ENCODE measurements around the gene RIBC2.

Gene RIBC2

DNA sequence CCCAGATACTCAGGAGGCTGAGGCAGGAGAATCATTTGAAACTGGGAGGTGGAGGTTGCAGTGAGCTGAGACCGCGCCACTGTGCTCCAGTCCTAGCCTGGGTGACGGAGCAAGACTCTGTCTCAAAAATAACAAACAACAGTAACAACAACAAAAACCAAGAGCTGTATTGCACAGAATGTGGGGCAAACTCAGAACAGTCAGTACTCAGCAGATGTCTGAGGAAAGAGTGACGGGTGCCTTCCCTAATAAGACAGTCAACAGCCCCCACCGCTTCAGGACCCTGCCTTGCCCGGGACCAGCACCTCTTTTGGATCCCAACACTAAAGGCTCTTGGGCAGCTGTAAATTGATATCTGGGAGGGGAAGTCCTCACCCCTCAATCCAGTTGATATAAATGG is 40.3 kb downstream of the RIBC2 start:
- Histone ChIP-seq H3K27ac (no peak overlapping the region), H3K4me3 (ENCODE audit: low read depth, low read length) (no peak overlapping the region), H3K9me3 (ENCODE audit: severe bottlenecking) (no peaks in the 10 kb centered on the region), H3K27me3 (ENCODE audit: insufficient read depth, low read depth, severe bottlenecking) (no peaks in the 10 kb centered on the region), H3K36me3 (no peaks in the 10 kb centered on the region)
- DNase-seq: no peak
- TF ChIP-seq, protein P1, sequence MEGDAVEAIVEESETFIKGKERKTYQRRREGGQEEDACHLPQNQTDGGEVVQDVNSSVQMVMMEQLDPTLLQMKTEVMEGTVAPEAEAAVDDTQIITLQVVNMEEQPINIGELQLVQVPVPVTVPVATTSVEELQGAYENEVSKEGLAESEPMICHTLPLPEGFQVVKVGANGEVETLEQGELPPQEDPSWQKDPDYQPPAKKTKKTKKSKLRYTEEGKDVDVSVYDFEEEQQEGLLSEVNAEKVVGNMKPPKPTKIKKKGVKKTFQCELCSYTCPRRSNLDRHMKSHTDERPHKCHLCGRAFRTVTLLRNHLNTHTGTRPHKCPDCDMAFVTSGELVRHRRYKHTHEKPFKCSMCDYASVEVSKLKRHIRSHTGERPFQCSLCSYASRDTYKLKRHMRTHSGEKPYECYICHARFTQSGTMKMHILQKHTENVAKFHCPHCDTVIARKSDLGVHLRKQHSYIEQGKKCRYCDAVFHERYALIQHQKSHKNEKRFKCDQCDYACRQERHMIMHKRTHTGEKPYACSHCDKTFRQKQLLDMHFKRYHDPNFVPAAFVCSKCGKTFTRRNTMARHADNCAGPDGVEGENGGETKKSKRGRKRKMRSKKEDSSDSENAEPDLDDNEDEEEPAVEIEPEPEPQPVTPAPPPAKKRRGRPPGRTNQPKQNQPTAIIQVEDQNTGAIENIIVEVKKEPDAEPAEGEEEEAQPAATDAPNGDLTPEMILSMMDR (IDR thresholded peaks at IDR 0.05; ENCODE audit: low read depth, low read length): no peak

DNA sequence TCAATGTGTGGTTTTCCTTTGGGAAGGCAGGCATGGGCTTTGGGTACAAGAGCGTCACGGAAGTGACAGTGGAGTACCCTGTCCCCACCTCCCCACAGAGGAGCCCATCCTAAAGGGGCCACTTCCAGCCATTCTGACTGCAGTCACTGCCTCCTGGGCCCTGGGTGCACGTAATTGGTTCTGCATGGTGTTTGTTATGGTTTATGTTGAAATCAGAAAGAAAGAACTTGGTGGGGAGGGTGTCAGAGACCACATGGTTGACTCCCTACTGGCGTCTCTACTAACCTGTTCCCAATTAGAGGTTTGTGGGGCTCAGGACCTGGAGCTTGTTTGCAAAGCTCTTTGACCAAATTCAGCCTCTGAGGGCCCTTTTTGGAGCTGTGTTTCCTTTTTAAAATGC is 40.8 kb downstream of the RIBC2 start:
- no peak overlapping the region for H3K27ac ChIP-seq

DNA sequence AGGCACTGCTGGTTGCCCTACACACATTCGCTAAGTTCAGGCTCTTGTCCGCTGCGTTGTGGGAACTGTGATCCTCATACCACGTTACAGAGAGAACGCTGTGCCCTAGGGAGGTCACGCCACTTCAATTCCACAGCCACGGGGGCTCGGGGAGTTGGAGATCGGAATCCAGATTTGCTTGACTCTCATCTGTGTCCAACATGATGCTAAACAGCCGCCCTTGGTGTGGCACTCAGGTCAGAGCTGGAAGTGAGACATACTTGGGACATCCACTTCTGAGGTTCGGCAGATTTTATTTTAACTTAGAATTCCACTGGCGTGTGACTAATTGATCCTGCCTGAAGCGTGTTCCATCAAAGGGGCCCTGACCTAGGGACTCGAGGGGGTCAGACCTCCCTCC is 41.7 kb downstream of the RIBC2 start:
- no peak overlapping the region for H3K27ac ChIP-seq
- H3K4me3 ChIP-seq (ENCODE audit: low read depth, low read length): no peak overlapping the region
- no peak for DNase-seq
- TF ChIP-seq, protein P1 (IDR thresholded peaks at IDR 0.05; ENCODE audit: low read depth, low read length): no peak
- no peaks in the 10 kb centered on the region for H3K36me3 ChIP-seq
- no peaks in the 10 kb centered on the region for H3K27me3 ChIP-seq (ENCODE audit: insufficient read depth, low read depth, severe bottlenecking)
- H3K9me3 ChIP-seq (ENCODE audit: severe bottlenecking): no peaks in the 10 kb centered on the region

More for the DNA sequence above, 40.8 kb downstream of the RIBC2 start:
- H3K4me3 ChIP-seq (ENCODE audit: low read depth, low read length): no peak overlapping the region
- TF ChIP-seq, protein P1 (IDR thresholded peaks at IDR 0.05; ENCODE audit: low read depth, low read length): no peak
- DNase-seq: no peak
- H3K27me3 ChIP-seq (ENCODE audit: insufficient read depth, low read depth, severe bottlenecking): no peaks in the 10 kb centered on the region
- H3K36me3 ChIP-seq: no peaks in the 10 kb centered on the region
- H3K9me3 ChIP-seq (ENCODE audit: severe bottlenecking): no peaks in the 10 kb centered on the region

DNA sequence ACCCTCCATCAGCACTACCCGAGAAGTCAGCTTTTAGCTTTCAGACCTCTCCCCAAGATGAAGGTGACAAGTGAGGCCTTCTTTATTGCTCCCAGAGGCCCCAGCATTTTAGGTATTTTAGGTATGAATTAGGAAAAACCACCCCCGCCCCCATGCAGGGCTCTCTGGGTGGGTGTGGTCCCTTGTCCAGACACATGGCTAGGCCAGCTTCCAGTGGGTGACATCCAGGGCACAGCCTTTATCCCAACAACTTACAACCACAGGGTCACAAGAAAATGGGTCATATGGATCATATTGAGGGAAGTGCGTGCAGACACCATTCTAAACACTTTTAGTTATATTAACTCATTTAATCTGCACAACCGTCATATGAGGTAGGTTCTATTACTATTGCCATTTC is 42.1 kb downstream of the RIBC2 start:
- TF ChIP-seq, protein P1 (IDR thresholded peaks at IDR 0.05; ENCODE audit: low read depth, low read length): no peak

DNA sequence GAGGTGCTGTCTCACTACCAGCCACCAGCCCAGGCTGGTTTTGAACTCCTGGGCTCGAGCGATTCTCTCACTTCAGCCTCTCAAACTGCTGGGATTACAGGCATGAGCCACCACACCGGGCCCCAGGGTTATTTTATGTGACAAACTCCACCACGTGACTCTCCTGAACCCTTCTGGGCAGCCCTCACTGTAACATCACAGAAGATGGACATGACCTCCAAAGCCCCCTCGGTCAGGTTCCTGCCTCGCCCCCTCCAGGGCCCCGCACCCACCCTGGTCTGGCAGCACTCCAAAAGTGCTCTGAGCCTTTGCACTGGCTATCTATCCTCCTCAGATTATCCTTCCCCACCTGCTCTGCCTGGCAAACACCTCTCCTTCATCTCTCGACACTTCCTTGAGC is 43.3 kb downstream of the RIBC2 start:
- Histone ChIP-seq H3K27ac (no peak overlapping the region), H3K27me3 (ENCODE audit: insufficient read depth, low read depth, severe bottlenecking) (no peaks in the 10 kb centered on the region), H3K36me3 (no peaks in the 10 kb centered on the region), H3K9me3 (ENCODE audit: severe bottlenecking) (no peaks in the 10 kb centered on the region), H3K4me3 (ENCODE audit: low read depth, low read length) (no peak overlapping the region)
- DNase-seq: no peak
- TF ChIP-seq, protein P1 (IDR thresholded peaks at IDR 0.05; ENCODE audit: low read depth, low read length): no peak

More for the DNA sequence above, 42.1 kb downstream of the RIBC2 start:
- DNase-seq: no peak
- Histone ChIP-seq H3K4me3 (ENCODE audit: low read depth, low read length) (no peak overlapping the region), H3K36me3 (no peaks in the 10 kb centered on the region), H3K27ac (no peak overlapping the region), H3K27me3 (ENCODE audit: insufficient read depth, low read depth, severe bottlenecking) (no peaks in the 10 kb centered on the region), H3K9me3 (ENCODE audit: severe bottlenecking) (no peaks in the 10 kb centered on the region)

DNA sequence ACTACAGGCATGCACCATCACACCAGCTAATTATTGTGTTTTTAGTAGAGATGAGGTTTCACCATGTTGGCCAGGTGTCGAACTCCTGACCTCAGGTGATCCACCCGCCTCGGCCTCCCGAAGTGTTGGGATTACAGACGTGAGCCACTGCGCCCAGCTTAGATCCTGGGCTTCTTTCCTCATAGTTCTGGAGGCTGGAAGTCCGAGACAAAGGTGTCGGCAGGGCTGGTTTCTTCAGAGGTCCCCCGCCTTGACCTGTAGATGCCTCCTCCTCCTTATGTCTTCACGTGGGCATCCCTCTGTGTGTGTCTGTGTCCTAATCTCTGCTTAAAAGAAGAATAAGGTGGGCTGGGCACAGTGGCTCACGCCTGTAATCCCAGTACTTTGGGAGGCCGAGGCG is 45.0 kb downstream of the RIBC2 start:
- TF ChIP-seq, protein P1 (IDR thresholded peaks at IDR 0.05; ENCODE audit: low read depth, low read length): no peak
- no peak for DNase-seq
- Histone ChIP-seq H3K27ac (no peak overlapping the region), H3K4me3 (ENCODE audit: low read depth, low read length) (no peak overlapping the region), H3K27me3 (ENCODE audit: insufficient read depth, low read depth, severe bottlenecking) (no peaks in the 10 kb centered on the region), H3K36me3 (no peaks in the 10 kb centered on the region), H3K9me3 (ENCODE audit: severe bottlenecking) (no peaks in the 10 kb centered on the region)
